HG02943 (cell line): ENCODE results near the gene ACAD9.
"Not testable (repeated sequence)": the region's sequence is repeated elsewhere in the genome, so short reads cannot be mapped to it uniquely, and the experiment has no call there.

Experiments used
- ATAC-seq: cut with Tn5 transposase; IDR thresholded peaks from one replicate; pipeline ENCODE4 v1.9.1; 2021; ENCODE audit warnings: mild to moderate bottlenecking, low read depth, moderate library complexity; ENCODE audit not compliant: unreplicated experiment

Gene ACAD9

DNA sequence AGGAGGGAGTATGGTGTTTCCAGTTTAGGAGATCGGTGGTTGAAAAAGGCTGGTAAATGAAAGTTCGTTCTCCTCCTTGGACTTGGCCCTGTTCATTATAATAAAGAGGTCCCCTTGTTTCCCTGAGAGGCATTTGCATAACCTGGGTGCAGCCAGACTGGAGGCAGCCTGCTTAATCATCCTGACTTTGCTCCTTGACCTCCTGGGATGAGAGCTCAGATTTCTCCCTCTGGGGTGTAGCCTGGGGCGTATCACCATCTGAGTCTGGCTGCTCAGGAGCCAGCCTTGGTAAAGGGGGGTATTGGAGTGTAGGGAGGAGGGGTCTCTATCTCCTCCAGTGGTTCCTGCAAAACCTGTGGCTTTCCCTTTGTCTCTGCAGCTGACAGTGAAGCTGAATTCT, 21.3 kb upstream of the ACAD9 start:
- no peak for ATAC-seq

- no peak for ATAC-seq
Measured at GRCh38 chr3:128859630-128860029, 19.8 kb upstream of the ACAD9 start.

- no peak for ATAC-seq
Measured at GRCh38 chr3:128861491-128861890, 17.9 kb upstream of the ACAD9 start.

DNA sequence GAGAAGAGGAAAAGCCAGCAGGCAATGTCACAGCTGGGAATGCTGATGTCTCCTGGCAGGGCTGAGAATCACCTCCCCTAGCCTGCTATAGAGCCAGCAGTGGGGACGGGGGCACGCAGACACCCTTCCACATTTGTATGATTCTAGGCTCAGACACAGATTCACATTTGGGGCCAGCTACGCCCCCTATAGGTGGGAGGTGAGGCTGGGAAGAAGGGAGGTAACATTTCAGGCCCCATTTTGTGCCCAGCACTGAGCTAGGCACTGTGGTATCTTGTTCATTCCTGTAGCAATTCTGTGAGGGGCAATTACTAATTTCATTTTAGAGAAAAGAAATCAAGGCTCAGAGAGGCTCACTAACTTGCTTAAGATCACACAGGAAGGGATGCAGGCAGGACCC, 15.9 kb upstream of the ACAD9 start:
- no peak for ATAC-seq

- no peak for ATAC-seq
Measured at GRCh38 chr3:128864351-128864811, 15.0 kb upstream of the ACAD9 start.

DNA sequence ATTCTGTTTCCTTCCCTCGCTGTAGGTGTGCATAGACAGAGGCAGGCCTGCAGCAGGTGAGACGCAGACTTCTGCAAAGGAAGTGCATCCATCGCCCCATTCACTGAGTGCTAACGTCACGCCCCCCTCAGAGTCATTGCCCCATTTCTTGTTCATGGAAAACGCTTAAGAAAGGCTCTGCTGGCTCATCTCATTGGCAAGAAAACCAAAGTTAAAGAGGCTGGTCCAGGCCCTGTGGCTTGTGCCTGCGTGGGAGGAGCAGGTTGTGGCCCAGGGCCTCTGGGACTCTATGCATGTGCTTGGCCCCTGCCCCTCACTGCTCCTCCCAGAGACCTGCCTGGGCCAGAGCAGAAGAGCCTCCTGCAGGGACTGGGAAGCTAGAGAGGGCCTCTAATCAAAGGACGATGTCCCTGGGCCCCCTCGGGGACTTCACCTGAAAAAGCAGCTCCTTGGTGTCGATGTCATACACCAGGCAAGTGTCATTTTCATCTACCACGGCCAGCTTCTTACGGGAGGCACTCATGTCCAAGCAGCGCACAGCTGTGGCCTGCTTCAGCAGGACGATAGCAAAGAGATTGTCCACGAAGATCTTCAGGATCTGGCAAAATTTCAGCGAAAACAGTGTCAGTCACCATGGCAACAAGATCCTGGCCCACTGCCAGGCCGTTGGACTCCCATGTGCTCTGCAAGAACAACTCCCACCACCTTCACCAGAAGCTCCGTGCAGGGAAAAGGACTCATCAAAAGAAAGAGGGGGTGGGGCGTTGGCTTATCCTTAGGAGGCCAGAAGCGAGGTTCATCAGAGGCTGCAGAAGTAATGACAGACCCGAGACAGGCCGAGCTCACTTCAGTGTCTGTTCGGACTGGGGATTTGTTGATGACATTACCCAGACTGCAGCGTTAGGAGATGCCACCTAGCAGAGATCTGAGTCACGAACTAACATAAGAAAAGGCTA, 14.3 kb upstream of the ACAD9 start:
- ATAC-seq: not testable (repeated sequence)

GRCh38 chr3:128867200-128868125, 12.0 kb upstream of the ACAD9 start:
- ATAC-seq: no peak

DNA sequence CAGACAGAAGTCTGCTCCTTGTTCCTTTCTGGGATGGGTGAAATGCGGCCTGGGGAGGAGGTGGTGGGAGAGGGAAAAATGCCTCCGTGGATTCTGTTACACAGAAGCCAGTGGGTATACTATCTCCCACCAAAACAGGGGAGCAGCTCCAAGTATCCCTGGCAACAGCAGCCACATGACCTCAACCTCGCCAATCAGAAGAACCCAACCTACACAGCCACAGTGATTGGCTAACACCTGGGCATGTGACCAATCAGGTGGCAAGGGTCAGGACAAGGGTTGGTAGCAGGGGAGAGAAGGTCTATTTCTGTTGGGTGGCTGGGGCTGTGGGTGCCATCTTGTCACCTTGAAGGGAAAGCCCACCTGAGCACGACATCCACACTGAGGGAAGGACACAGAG, 9.1 kb upstream of the ACAD9 start:
- no peak for ATAC-seq

DNA sequence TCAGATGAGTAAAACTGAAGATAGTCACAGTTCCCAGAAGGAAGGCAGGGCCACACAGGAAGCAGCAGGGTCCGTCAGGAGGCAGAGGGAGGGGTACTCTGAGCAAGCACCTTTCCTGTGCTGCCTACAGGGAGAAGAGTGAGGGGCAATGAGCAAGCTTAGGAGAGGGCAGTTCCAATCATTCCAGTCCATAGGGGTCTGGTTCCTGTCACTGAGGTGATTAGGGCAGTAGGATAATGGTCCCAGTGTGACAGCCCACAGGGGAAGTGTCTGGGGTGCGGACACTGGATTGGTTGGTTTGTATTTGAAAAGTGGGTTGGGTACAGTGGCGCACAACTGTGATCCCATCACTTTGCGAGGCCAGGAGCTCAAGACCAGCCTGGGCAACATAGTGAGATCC, 7.1 kb upstream of the ACAD9 start:
- no peak for ATAC-seq

DNA sequence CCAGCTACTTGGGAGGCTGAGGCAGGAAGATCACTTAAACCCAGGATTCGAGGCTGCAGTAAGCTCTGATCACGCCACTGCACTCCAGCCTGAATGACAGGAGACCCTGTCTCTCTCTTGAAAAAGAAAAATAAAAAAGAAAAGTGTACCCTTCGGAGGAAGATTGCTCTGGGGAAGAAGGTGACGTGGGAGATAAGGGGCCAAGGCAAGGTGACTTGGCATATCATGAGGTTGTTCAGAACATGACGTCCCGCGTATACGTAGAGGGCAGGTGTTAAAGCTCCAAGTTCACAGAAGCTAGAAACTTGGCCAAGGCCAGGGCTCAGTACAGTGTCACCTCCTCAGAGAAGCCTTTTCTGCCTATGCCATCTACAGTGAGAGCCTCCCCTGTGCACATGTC, 6.7 kb upstream of the ACAD9 start:
- no peak for ATAC-seq

DNA sequence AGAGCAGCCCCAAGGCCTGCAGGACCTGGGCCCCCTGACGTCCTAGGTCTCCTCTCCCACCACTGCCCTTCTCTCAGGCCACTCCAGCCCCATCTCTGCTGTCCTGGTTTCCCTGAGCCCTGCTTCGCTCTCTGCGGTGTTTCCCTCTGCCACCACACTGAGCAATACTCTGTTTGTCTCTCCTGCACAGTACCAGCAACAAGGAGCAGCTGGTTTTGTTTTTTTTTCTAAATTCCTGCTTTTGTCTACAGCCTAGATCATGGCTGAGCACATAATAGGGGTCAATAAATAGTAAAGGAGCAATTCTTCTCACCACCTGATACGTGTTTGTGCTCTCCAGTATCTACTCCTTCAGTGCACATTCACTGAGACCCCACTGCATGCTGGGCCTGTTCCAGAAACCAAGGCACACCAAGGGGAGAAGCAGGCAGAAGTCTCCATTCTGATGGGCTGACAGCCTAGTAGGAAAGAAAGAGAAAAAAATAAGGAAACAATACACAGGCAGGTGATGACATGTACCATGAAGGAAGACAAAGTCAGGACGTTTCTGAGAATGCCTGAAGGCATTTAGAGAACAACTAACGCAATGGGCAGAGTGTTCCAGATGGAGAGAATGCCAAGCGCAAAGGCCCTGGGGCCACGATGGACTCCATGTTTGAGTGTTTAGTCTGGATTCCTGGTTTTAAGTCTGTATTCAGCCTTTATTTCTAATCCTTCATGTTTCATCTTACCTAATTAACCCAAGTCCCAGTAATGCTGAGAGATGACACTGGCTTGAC, 6.0 kb upstream of the ACAD9 start:
- ATAC-seq: no peak

- no peak for ATAC-seq
Measured at GRCh38 chr3:128874481-128875180, 4.8 kb upstream of the ACAD9 start.

DNA sequence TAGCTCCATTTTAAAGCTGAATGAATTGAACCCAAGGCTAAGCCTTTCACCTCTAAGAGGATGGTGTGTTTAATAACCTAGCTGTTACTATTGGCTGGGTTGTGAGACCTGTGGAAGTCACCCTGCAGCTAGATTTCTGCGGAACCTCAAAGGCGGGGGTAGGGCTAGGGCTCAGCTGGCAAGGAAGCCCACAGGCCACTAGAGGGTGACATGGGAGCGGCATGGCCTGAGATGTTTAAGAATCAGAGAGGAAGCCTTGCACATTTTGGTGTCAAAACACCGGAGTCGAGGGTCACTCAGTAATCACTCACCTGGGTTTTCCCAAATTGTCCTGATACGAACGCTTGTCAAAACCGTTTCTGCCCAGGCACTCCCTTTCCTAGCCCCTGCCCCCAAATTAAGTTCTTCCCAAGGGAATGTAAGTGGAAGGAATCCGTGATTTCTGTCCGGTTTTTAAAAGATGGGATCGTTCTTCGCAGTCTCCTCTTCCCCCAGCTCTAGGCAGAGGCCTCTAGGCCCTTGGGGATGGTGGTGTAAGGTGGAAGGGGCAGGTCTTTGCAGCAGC, 3.8 kb upstream of the ACAD9 start:
- ATAC-seq: no peak

- ATAC-seq: no peak
Measured at GRCh38 chr3:128878011-128878457, 1.4 kb upstream of the ACAD9 start.

- ATAC-seq: peak; percentile 22
Measured at GRCh38 chr3:128878556-128879124, 780 bp upstream of the ACAD9 start.

DNA sequence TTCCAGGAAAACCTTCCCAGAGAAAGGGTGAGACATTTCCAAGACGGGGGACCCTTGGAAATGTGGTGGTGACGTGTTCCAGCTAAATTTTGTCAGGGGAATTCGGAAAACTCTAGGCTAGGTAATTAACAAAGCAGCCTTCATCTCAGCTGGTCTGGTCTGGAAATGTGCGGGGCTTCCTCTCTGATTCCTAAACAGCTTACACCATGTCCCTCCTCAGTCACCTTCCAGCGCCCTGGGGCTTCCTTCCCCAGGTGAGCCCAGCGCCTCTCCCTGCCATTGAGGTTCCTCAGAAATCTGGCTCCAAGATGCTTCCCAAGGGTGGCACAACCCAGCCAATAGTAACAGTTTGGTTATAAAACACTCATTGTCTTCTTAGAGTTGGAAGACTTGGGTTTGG, 571 bp downstream of the ACAD9 start:
- no peak for ATAC-seq

DNA sequence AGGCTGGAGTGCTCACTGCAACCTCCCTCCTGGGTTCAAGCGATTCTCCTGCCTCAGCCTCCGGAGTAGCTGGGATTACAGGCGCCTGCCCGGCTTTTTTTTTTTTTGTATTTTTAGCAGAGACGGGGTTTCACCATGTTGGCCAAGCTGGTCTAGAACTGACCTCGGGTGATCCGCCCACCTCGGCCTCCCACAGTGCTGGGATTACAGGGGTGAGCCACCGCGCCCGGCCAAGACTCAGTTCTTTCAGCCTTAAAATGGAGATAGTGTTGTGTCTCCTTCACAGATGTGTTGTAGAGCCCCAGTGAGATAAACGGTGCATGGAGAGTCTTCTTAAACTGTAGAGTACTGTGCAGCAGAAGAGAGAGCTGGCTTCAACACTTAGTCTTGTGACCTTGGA, 1.0 kb downstream of the ACAD9 start:
- ATAC-seq: not testable (repeated sequence)

- no peak for ATAC-seq
Measured at GRCh38 chr3:128881576-128881975, 2.2 kb downstream of the ACAD9 start.

DNA sequence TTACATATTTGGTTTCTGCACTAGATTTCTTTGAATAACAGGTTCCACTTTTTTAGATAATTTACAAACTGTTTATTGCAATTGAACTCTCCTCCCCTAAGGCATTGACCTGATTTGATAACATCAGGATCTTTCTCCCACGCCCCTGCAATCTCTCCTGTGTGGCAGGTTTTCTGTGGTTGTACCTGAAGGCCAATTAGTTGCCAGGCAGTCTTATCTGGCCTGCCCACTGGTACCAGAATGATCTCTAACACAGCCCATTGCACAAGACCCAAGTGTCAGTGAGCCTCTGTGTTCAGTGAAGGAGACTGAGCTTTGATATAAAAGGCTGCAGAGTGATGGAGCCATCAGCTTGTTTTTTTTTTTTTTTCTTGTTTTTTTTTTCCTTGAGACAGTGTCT, 3.3 kb downstream of the ACAD9 start:
- ATAC-seq: no peak
